ENCODE measurements around the gene MBD1. TPM values are rescaled to one million over a fixed set of nuclear protein-coding genes. Genes with fewer than 3 reads are reported as not detected.

MBD1 gene
- total and polyA plus RNA-seq, 2 of the 13 experiments (the other 11 are each of a cell fraction or from before 2014, with no cell fraction given), result 25.5 to 28.6 TPM

DNA sequence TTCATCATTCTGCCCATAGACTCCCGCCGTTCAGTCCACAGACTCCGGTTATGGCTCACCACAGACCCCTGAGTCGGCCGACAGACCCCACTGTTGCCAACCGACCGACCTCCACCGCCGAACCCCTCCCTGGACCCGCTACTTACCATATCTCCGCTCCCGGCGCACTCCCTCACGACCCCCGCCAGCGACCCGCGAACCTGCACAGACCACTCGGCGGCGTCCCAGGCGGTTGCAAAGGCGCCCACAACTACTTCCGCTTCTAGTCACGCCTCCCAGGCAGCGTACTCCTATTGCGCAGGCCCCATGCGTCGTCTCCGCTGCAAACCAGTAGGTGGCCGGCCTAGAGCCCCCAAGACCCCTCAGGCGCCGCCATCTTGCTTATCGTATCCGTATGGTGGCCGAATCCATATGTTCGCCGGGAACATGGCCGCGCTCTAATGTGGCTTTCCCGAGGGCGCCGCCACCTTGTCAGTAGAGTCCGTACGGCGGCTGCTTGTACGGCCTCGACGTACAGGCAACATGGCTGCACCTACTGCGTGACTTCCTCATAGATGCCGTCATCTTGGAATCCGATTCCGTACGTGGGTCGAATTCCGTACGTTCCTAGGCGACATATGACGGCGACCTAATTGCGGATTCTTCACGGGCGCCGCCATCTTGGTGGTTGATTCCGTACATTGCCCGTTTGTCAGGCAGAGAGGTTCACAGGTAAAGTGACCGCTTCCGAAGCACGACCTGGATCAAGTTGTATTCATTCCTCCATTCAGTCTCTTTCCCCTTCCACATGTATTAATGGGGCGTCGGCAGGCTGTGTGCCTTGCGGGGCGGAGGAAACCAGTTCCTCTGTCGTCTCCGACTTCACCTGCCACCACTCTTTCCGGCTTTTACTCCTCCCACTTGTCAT is 6.4 kb upstream of the MBD1 start, which contains the start of gene CXXC1 (continued):
- TF ChIP-seq RELA (CRISPR knock-in tag; IDR thresholded peaks at IDR 0.05), result 0 out of 2 replicates have a peak, but pooled peaks have one; percentile 22
- no peak for TF ChIP-seq ZNF737 (CRISPR knock-in tag; IDR thresholded peaks at IDR 0.05; ENCODE audit: borderline replicate concordance)
- peak; percentile 29; the same call in 1 of the 2 replicates for TF ChIP-seq ZNF619 (CRISPR knock-in tag; IDR thresholded peaks at IDR 0.05)
- TF ChIP-seq, protein P1, sequence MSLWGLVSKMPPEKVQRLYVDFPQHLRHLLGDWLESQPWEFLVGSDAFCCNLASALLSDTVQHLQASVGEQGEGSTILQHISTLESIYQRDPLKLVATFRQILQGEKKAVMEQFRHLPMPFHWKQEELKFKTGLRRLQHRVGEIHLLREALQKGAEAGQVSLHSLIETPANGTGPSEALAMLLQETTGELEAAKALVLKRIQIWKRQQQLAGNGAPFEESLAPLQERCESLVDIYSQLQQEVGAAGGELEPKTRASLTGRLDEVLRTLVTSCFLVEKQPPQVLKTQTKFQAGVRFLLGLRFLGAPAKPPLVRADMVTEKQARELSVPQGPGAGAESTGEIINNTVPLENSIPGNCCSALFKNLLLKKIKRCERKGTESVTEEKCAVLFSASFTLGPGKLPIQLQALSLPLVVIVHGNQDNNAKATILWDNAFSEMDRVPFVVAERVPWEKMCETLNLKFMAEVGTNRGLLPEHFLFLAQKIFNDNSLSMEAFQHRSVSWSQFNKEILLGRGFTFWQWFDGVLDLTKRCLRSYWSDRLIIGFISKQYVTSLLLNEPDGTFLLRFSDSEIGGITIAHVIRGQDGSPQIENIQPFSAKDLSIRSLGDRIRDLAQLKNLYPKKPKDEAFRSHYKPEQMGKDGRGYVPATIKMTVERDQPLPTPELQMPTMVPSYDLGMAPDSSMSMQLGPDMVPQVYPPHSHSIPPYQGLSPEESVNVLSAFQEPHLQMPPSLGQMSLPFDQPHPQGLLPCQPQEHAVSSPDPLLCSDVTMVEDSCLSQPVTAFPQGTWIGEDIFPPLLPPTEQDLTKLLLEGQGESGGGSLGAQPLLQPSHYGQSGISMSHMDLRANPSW (CRISPR knock-in tag; IDR thresholded peaks at IDR 0.05; ENCODE audit: borderline replicate concordance), result 0 out of 2 replicates have a peak, but pooled peaks have one; percentile 39
- peak; percentile 81 for TF ChIP-seq SPEN (CRISPR knock-in tag; IDR thresholded peaks at IDR 0.05; ENCODE audit: low read depth)
- TF ChIP-seq, protein P2, sequence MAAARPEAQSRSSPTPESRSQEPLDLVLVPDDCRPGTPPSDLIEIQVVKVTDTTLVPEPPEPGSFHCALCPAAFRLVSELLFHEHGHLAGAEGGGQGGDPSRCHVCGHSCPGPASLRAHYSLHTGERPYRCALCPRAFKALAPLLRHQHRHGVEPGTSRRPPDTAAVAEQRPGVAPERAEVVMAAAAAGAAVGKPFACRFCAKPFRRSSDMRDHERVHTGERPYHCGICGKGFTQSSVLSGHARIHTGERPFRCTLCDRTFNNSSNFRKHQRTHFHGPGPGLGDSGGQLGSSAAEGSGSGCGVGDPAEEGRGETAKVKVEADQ (CRISPR knock-in tag; IDR thresholded peaks at IDR 0.05; ENCODE audit: borderline replicate concordance), result 0 out of 2 replicates have a peak, but pooled peaks have one; percentile 38
- TF ChIP-seq MAZ (IDR thresholded peaks at IDR 0.05; ENCODE audit: borderline replicate concordance, low read depth, low read length), result 0 out of 2 replicates have a peak, but pooled peaks have one; percentile 37
- TF ChIP-seq MAZ (CRISPR knock-in tag; IDR thresholded peaks at IDR 0.05; ENCODE audit: low read depth), result peak; percentile 82
- no peak; a peak in 1 of 4 replicates for TF ChIP-seq EP300 (IDR thresholded peaks at IDR 0.05; ENCODE audit: low read depth in 2 of 2, low read length in 2 of 2)
- peak; percentile 12; the same call in 1 of the 2 replicates for TF ChIP-seq EP300 (CRISPR knock-in tag; IDR thresholded peaks at IDR 0.05; ENCODE audit: borderline replicate concordance)
- TF ChIP-seq MEIS1 (CRISPR knock-in tag; IDR thresholded peaks at IDR 0.05; ENCODE audit: borderline replicate concordance), result peak; percentile 72
- TF ChIP-seq ZFP36 (IDR thresholded peaks at IDR 0.05; ENCODE audit: borderline replicate concordance, low read depth, low read length, partially characterized antibody), result no peak
- TF ChIP-seq ZFX (CRISPR knock-in tag; IDR thresholded peaks at IDR 0.05; ENCODE audit: low read depth), result peak; percentile 74; the same call in 1 of the 2 replicates
- no peak; the same call in 1 of the 2 replicates for TF ChIP-seq ZMYM3 (CRISPR knock-in tag; IDR thresholded peaks at IDR 0.05)
- peak; percentile 61 for TF ChIP-seq NFYC (CRISPR knock-in tag; IDR thresholded peaks at IDR 0.05)
- no peak for TF ChIP-seq GTF3A (CRISPR knock-in tag; conservative IDR thresholded peaks at IDR 0.05)
- no peak for TF ChIP-seq ZNF615 (CRISPR knock-in tag; IDR thresholded peaks at IDR 0.05; ENCODE audit: borderline replicate concordance)
- no peak for TF ChIP-seq FIP1L1 (IDR thresholded peaks at IDR 0.05; ENCODE audit: borderline replicate concordance, insufficient read depth, low read depth, low read length)
- TF ChIP-seq, protein P3, sequence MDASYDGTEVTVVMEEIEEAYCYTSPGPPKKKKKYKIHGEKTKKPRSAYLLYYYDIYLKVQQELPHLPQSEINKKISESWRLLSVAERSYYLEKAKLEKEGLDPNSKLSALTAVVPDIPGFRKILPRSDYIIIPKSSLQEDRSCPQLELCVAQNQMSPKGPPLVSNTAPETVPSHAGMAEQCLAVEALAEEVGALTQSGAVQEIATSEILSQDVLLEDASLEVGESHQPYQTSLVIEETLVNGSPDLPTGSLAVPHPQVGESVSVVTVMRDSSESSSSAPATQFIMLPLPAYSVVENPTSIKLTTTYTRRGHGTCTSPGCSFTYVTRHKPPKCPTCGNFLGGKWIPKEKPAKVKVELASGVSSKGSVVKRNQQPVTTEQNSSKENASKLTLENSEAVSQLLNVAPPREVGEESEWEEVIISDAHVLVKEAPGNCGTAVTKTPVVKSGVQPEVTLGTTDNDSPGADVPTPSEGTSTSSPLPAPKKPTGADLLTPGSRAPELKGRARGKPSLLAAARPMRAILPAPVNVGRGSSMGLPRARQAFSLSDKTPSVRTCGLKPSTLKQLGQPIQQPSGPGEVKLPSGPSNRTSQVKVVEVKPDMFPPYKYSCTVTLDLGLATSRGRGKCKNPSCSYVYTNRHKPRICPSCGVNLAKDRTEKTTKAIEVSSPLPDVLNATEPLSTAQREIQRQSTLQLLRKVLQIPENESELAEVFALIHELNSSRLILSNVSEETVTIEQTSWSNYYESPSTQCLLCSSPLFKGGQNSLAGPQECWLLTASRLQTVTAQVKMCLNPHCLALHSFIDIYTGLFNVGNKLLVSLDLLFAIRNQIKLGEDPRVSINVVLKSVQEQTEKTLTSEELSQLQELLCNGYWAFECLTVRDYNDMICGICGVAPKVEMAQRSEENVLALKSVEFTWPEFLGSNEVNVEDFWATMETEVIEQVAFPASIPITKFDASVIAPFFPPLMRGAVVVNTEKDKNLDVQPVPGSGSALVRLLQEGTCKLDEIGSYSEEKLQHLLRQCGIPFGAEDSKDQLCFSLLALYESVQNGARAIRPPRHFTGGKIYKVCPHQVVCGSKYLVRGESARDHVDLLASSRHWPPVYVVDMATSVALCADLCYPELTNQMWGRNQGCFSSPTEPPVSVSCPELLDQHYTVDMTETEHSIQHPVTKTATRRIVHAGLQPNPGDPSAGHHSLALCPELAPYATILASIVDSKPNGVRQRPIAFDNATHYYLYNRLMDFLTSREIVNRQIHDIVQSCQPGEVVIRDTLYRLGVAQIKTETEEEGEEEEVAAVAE (CRISPR knock-in tag; IDR thresholded peaks at IDR 0.05; ENCODE audit: borderline replicate concordance), result peak; percentile 92
- TF ChIP-seq BCL6 (CRISPR knock-in tag; IDR thresholded peaks at IDR 0.05), result peak; percentile 51; the same call in 1 of the 2 replicates

Data from HepG2 (cell line).